Progenitor cell of endocrine pancreas (in vitro differentiated cells): ENCODE data around the gene MYH4. TPM values are rescaled to one million over a fixed set of nuclear protein-coding genes. Genes with fewer than 3 reads are reported as not detected.

ENCODE experiments used
- DNase-seq: peaks from one replicate; pipeline ENCODE4 v3.0.0; 2021; ENCODE audit warnings: low spot score; ENCODE audit not compliant: unreplicated experiment
- H3K27ac Mint-ChIP-seq: 2 replicates; pipeline ENCODE4 v1.8.0; 2021; ENCODE audit warnings: mild to moderate bottlenecking, moderate library complexity, mixed read lengths
- H3K27me3 Mint-ChIP-seq: 2 replicates; pipeline ENCODE4 v1.8.0; 2021; ENCODE audit warnings: mixed read lengths
- H3K36me3 Mint-ChIP-seq: 2 replicates; pipeline ENCODE4 v1.8.0; 2022; ENCODE audit warnings: mixed read lengths; ENCODE audit not compliant: insufficient read depth
- H3K4me1 Mint-ChIP-seq: 2 replicates; pipeline ENCODE4 v1.8.0; 2021; ENCODE audit warnings: low read depth, mixed read lengths
- H3K4me3 Mint-ChIP-seq: 2 replicates; pipeline ENCODE4 v1.8.0; 2021; ENCODE audit warnings: low read depth, mild to moderate bottlenecking, moderate library complexity, mixed read lengths
- H3K9me3 Mint-ChIP-seq: 2 replicates; pipeline ENCODE4 v1.8.0; 2021; ENCODE audit warnings: low read depth, mixed read lengths
- CTCF ChIP-seq: fragments of 200-600 bp; sonication (generic); IDR thresholded peaks from one replicate; pipeline ENCODE4 v1.5.0; 2021; ENCODE audit warnings: antibody characterized with exemption, mild to moderate bottlenecking; ENCODE audit not compliant: unreplicated experiment
- total RNA-seq: library from RNA; stranded (reverse); gene quantifications from 2 replicates; pipeline ENCODE4 v1.2.1, GENCODE V29; 2021

The MYH4 gene
- total RNA-seq, 1 donor from 2014 or later, result not detected

- no peak for DNase-seq
- peaks cover 16% of the 10 kb centered on the region for H3K27me3 Mint-ChIP-seq
- no peak overlapping the region for H3K27ac Mint-ChIP-seq
- no peaks in the 10 kb centered on the region for H3K36me3 Mint-ChIP-seq
- H3K4me1 Mint-ChIP-seq, result no peaks in the 10 kb centered on the region
- no peak overlapping the region for H3K4me3 Mint-ChIP-seq
- no peak for TF ChIP-seq CTCF
- H3K9me3 Mint-ChIP-seq, result no peaks in the 10 kb centered on the region
Observed at GRCh38 chr17:10415161-10415560, 54.2 kb downstream of the MYH4 start.

- Mint-ChIP-seq H3K4me1 (peaks cover 9% of the 10 kb centered on the region), H3K27ac (no peak overlapping the region), H3K9me3 (no peaks in the 10 kb centered on the region), H3K27me3 (peaks cover 20% of the 10 kb centered on the region), H3K4me3 (no peak overlapping the region), H3K36me3 (no peaks in the 10 kb centered on the region)
- no peak for TF ChIP-seq CTCF
- no peak for DNase-seq
Observed at GRCh38 chr17:10403589-10403988, 65.8 kb downstream of the MYH4 start.

DNA sequence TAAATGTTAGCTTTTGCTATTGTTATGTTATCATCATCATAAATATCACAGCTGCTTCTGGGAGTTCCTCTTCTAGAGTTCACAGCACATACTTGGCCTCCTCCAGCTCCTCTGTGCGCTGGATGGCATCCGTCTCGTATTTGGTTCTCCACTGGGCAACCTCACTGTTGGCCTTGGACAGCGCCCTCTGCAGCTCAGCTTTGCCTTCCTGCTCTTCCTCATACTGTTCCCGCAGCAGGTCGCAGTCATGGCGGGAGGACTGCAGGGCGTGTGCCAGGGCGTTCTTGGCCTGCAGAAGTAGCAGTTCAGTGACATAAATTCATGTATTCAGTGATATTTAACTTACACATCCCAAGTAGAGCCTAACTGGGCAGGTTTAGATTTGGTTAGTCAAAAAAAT, 71.0 kb downstream of the MYH4 start:
- H3K4me3 Mint-ChIP-seq, result no peak overlapping the region
- H3K27ac Mint-ChIP-seq, result peak overlapping the region; percentile 10
- H3K27me3 Mint-ChIP-seq, result peaks cover 36% of the 10 kb centered on the region
- TF ChIP-seq CTCF, result no peak
- no peak for DNase-seq
- H3K36me3 Mint-ChIP-seq, result no peaks in the 10 kb centered on the region
- H3K4me1 Mint-ChIP-seq, result peaks cover 3% of the 10 kb centered on the region
- no peaks in the 10 kb centered on the region for H3K9me3 Mint-ChIP-seq

- no peak for TF ChIP-seq CTCF
- H3K4me1 Mint-ChIP-seq, result peaks cover 2% of the 10 kb centered on the region
- H3K4me3 Mint-ChIP-seq, result no peak overlapping the region
- no peaks in the 10 kb centered on the region for H3K9me3 Mint-ChIP-seq
- H3K27me3 Mint-ChIP-seq, result peaks cover 53% of the 10 kb centered on the region
- no peak overlapping the region for H3K27ac Mint-ChIP-seq
- no peak for DNase-seq
- no peaks in the 10 kb centered on the region for H3K36me3 Mint-ChIP-seq
Observed at GRCh38 chr17:10396524-10397163, 72.7 kb downstream of the MYH4 start.

DNA sequence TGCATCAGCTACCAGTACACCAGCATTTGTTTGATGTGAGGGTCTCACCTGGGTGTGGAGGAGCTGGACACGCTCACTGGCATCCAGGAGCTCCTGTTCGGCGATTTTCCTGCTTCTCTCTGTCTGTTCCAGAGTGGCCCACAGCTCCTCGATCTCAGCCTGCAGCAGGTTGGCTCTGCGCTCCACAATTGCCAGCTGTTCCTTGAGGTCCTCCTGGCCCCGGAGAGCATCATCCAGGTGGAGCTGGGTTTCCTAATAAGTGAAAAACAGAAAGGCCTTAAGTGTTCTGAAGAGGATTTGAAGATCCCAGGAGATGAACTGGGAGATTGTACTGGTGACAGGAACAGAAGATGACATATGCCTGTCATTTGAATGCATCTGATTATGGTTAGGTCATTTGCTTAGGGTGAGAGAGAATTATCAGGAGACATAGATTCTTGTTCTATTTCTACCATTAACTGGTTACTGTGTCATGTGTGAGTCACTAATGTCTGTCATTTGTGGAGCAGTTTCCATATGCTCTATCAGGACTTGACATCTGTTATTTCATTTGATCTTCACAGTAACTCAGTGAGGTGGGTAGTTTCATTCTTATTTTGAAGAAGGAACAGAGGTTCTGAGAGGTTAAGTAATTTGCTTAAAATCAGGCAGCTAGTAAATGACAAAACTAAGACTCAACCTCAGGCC, 75.0 kb downstream of the MYH4 start:
- Mint-ChIP-seq H3K9me3 (no peaks in the 10 kb centered on the region), H3K4me1 (peaks cover 12% of the 10 kb centered on the region), H3K4me3 (no peak overlapping the region), H3K27me3 (peaks cover 43% of the 10 kb centered on the region), H3K27ac (no peak overlapping the region), H3K36me3 (no peaks in the 10 kb centered on the region)
- no peak for DNase-seq
- no peak for TF ChIP-seq CTCF

Other genes with a start within 250 kb of the MYH4 start
- gene MYH13, start 96.6 kb downstream of the MYH4 start, total RNA-seq, result not detected in 2 replicates
- not detected in 2 replicates for gene MYH8, start 47.6 kb downstream of the MYH4 start, total RNA-seq
- not detected in 2 replicates for gene MYH1, start 49.0 kb upstream of the MYH4 start, total RNA-seq
- not detected in 2 replicates for gene MYH2, start 80.1 kb upstream of the MYH4 start, total RNA-seq
- 4.4 and 5.6 TPM in 2 replicates for gene MYH3, start 187.8 kb upstream of the MYH4 start, total RNA-seq
- 29.0 and 30.0 TPM in 2 replicates for gene SCO1, start 228.0 kb upstream of the MYH4 start, total RNA-seq
- gene ADPRM, start 228.0 kb upstream of the MYH4 start, total RNA-seq, result 8.4 and 9.2 TPM in 2 replicates